ENCODE results near the gene RPL21.

Gene RPL21

GRCh38 chr13:27273658-27274425 is 22.5 kb downstream of the RPL21 start:
- TF ChIP-seq CTCF (IDR thresholded peaks at IDR 0.05; ENCODE audit: control insufficient read depth, extremely low read depth, insufficient read depth) = no peak
- DNase-seq (ENCODE audit: low read depth) = no peak
- H3K4me3 ChIP-seq (ENCODE audit: low read depth, low read length) = no peak overlapping the region

GRCh38 chr13:27274631-27275030 is 23.3 kb downstream of the RPL21 start:
- no peak for TF ChIP-seq CTCF (IDR thresholded peaks at IDR 0.05; ENCODE audit: control insufficient read depth, extremely low read depth, insufficient read depth)
- DNase-seq (ENCODE audit: low read depth) = no peak
- H3K4me3 ChIP-seq (ENCODE audit: low read depth, low read length) = no peak overlapping the region

GRCh38 chr13:27276188-27276587 is 24.8 kb downstream of the RPL21 start:
- H3K4me3 ChIP-seq (ENCODE audit: low read depth, low read length) = no peak overlapping the region
- no peak for DNase-seq (ENCODE audit: low read depth)
- TF ChIP-seq CTCF (IDR thresholded peaks at IDR 0.05; ENCODE audit: control insufficient read depth, extremely low read depth, insufficient read depth) = no peak

GRCh38 chr13:27279506-27279905 is 28.1 kb downstream of the RPL21 start:
- DNase-seq (ENCODE audit: low read depth) = no peak
- no peak overlapping the region for H3K4me3 ChIP-seq (ENCODE audit: low read depth, low read length)
- TF ChIP-seq CTCF (IDR thresholded peaks at IDR 0.05; ENCODE audit: control insufficient read depth, extremely low read depth, insufficient read depth) = no peak

GRCh38 chr13:27280009-27280656 is 28.8 kb downstream of the RPL21 start:
- TF ChIP-seq CTCF (IDR thresholded peaks at IDR 0.05; ENCODE audit: control insufficient read depth, extremely low read depth, insufficient read depth) = no peak
- no peak overlapping the region for H3K4me3 ChIP-seq (ENCODE audit: low read depth, low read length)
- DNase-seq (ENCODE audit: low read depth) = no peak

- H3K4me3 ChIP-seq (ENCODE audit: low read depth, low read length) = no peak overlapping the region
- TF ChIP-seq CTCF (IDR thresholded peaks at IDR 0.05; ENCODE audit: control insufficient read depth, extremely low read depth, insufficient read depth) = no peak
- no peak for DNase-seq (ENCODE audit: low read depth)
Measured at GRCh38 chr13:27280841-27281240, 29.5 kb downstream of the RPL21 start.
